Measurements from ENCODE around the gene SH3GLB2.

The SH3GLB2 gene

DNA sequence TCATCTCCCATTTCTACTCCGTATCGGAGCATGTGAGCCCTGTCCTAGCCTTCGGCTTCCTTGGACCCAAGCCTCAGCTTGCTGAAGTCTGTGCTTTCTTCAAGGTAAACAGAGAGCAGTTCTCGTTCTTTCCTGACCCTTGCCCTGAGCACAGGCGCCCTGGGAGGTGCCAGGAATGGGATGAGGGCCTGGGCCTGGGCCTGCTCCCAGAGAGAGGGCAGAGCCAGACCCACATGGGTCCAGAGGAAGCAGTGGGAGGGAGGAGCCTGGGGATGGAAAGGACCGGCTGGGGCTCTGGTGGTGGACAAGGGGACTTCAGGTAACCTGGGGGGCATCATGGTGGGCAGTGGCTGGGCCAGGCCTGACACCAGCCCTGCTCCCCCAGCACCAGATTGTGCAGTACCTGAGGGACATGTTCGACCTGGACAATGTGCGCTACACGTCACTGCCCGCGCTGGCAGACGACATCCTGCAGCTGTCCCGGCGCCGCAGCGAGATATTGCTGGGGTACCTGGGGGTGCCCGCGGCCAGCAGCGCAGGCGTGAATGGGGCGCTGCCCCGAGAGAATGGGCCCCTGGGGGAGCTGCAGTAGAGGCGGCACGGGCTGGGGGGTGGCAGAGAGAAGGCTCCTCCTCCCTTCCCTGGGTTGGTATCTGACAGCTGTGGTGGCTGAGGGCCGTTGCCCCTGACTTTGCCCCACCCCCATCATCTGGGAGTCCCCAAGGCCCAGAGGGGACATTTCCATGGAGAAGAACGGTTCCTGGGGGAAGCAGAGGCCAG lies 41.9 kb upstream of the SH3GLB2 start:
- Histone ChIP-seq H3K36me3 (ENCODE audit: control insufficient read depth, low read length) (peaks cover 8% of the 10 kb centered on the region; the same call in 1 of the 2 replicates), H3K79me2 (ENCODE audit: control insufficient read depth, low read length) (no peaks in the 10 kb centered on the region), H3K9me2 (replicated peaks; ENCODE audit: control insufficient read depth, low read length) (no peaks in the 10 kb centered on the region), H3K4me3 (ENCODE audit: low read length) (no peak overlapping the region), H3K27me3 (ENCODE audit: control insufficient read depth, low read length) (no peaks in the 10 kb centered on the region), H3K4me2 (ENCODE audit: low read length) (no peak overlapping the region), H3K27ac (ENCODE audit: low read depth, low read length) (no peak overlapping the region), H3K4me1 (ENCODE audit: control insufficient read depth, low read length) (no peaks in the 10 kb centered on the region; the same call in 1 of the 2 replicates), H4K20me1 (ENCODE audit: control insufficient read depth, insufficient read depth, low read depth, low read length) (no peaks in the 10 kb centered on the region), H3K9me3 (ENCODE audit: control insufficient read depth, insufficient read depth, low read length) (no peaks in the 10 kb centered on the region), H3F3A (ENCODE audit: control insufficient read depth, insufficient read depth) (0 out of 2 replicates have a peak, but pooled peaks cover 3% of the 10 kb centered on the region)
- no peak for TF ChIP-seq CTCF (IDR thresholded peaks at IDR 0.05; ENCODE audit: low read depth, low read length, poor library complexity, severe bottlenecking)

DNA sequence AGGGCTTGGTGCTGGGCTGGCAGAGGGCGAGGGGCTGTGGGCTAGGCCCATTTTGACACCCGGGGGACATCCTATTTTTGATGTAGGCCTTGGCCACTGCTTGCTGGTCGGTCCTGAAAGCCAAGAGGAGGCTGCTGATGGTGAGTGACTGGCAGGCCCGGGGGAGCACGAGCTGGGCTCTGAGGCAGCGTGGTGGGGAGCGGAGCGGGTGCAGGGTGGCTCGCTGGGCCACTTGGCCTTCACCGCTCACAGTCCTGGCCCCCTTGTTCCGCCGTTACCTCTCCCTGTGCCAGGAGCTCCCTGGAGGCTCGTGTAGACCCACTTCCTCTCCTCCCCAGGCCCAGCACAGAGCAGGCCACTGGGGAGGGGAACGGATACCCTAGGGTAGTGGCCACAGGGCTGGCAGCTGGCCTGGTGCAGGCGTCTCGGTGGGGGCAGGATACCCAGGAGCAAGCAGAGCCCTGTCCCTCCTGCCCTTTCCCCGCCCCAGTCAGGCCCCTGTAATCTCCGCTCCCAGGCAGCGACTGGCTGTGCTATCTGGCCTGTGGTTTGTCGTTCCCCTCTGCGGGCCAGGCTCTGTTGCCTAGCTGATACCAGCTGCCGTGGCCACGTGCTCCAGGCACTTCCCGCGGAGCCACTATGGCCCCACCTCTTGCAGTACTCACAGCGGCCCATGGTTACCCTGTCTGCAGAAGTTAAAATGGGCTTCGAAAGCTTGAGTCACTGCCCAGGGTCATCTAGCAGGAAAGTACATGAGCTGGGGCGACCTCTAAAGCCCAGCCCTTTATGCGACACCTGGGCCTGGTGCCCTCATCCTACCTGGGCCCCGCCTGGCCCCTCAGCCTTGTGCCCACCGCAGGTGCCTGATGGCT lies 41.1 kb upstream of the SH3GLB2 start:
- TF ChIP-seq EZH2phosphoT487 (IDR thresholded peaks at IDR 0.05; ENCODE audit: borderline replicate concordance, low read length): no peak
- Histone ChIP-seq H3K9me2 (replicated peaks; ENCODE audit: control insufficient read depth, low read length) (no peaks in the 10 kb centered on the region), H3K27ac (ENCODE audit: low read depth, low read length) (no peak overlapping the region), H4K20me1 (ENCODE audit: control insufficient read depth, insufficient read depth, low read depth, low read length) (no peaks in the 10 kb centered on the region), H3K79me2 (ENCODE audit: control insufficient read depth, low read length) (no peaks in the 10 kb centered on the region), H3K9me3 (ENCODE audit: control insufficient read depth, insufficient read depth, low read length) (no peaks in the 10 kb centered on the region), H3K4me1 (ENCODE audit: control insufficient read depth, low read length) (no peaks in the 10 kb centered on the region; the same call in 1 of the 2 replicates), H3K27me3 (ENCODE audit: control insufficient read depth, low read length) (no peaks in the 10 kb centered on the region), H3K4me3 (ENCODE audit: low read length) (no peak overlapping the region), H3K4me2 (ENCODE audit: low read length) (no peak overlapping the region), H3K36me3 (ENCODE audit: control insufficient read depth, low read length) (peaks cover 8% of the 10 kb centered on the region; the same call in 1 of the 2 replicates), H3F3A (ENCODE audit: control insufficient read depth, insufficient read depth) (0 out of 2 replicates have a peak, but pooled peaks cover 3% of the 10 kb centered on the region)

DNA sequence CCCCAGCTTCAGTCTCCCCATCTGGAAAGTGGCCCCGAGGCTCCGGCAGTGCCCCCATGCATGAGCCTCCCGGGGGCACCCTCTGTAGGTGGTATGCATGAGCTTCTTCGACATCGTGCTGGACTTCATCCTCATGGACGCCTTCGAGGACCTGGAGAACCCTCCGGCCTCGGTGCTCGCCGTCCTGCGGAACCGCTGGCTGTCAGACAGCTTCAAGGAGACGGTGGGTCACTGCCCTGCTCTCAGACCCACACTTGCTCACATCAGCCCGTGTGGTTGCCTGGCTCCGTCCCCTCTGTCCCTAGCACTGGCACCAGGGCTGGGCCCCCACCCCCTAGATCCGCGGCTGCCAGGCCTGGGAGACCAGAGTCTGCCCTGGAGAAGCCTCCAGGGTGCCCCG lies 40.0 kb upstream of the SH3GLB2 start:
- Histone ChIP-seq H4K20me1 (ENCODE audit: control insufficient read depth, insufficient read depth, low read depth, low read length) (no peaks in the 10 kb centered on the region), H3K79me2 (ENCODE audit: control insufficient read depth, low read length) (no peaks in the 10 kb centered on the region), H3K9me3 (ENCODE audit: control insufficient read depth, insufficient read depth, low read length) (no peaks in the 10 kb centered on the region), H3K36me3 (ENCODE audit: control insufficient read depth, low read length) (peaks cover 8% of the 10 kb centered on the region; the same call in 1 of the 2 replicates), H3K27me3 (ENCODE audit: control insufficient read depth, low read length) (no peaks in the 10 kb centered on the region), H3K4me1 (ENCODE audit: control insufficient read depth, low read length) (no peaks in the 10 kb centered on the region; the same call in 1 of the 2 replicates), H3K4me3 (ENCODE audit: low read length) (no peak overlapping the region), H3K4me2 (ENCODE audit: low read length) (no peak overlapping the region), H3F3A (ENCODE audit: control insufficient read depth, insufficient read depth) (no peaks in the 10 kb centered on the region), H3K9me2 (replicated peaks; ENCODE audit: control insufficient read depth, low read length) (no peaks in the 10 kb centered on the region), H3K27ac (ENCODE audit: low read depth, low read length) (no peak overlapping the region)
- TF ChIP-seq CTCF (IDR thresholded peaks at IDR 0.05; ENCODE audit: low read depth, low read length, poor library complexity, severe bottlenecking): no peak
- TF ChIP-seq EZH2phosphoT487 (IDR thresholded peaks at IDR 0.05; ENCODE audit: borderline replicate concordance, low read length): no peak

Data from DOHH2 (cell line).